Mononuclear cell (primary cell): ENCODE measurements around the gene UFD1. TPM values are rescaled to one million over a fixed set of nuclear protein-coding genes. Genes with fewer than 3 reads are reported as not detected.

ENCODE experiments used
- H3K27me3 ChIP-seq: 2 replicates; pipeline ENCODE4 v1.6.0; 2011; ENCODE audit warnings: low read length, control low read depth; ENCODE audit not compliant: insufficient read depth
- H3K4me1 ChIP-seq: 2 replicates; pipeline ENCODE4 v1.5.1; 2011; ENCODE audit warnings: mild to moderate bottlenecking, low read length, control low read depth; ENCODE audit not compliant: insufficient read depth
- H3K4me3 ChIP-seq: 2 replicates; pipeline ENCODE4 v1.5.1; 2011; ENCODE audit warnings: mild to moderate bottlenecking, low read length, moderate library complexity
- H3K9me3 ChIP-seq: 2 replicates; pipeline ENCODE4 v1.5.1; 2011; ENCODE audit warnings: low read depth, mild to moderate bottlenecking, control low read depth, low read length
- total RNA-seq: library from RNA; depleted of rRNA; stranded (reverse); fragments of >200 nt; gene quantifications from one replicate; pipeline ENCODE4 v1.2.3, GENCODE V29; 2012

Gene UFD1
- total RNA-seq, 1 donor, result 64.6 TPM

GRCh38 chr22:19492504-19493174 lies 13.6 kb upstream of the UFD1 start:
- H3K27me3 ChIP-seq, result no peaks in the 10 kb centered on the region
- no peaks in the 10 kb centered on the region for H3K4me1 ChIP-seq
- no peak overlapping the region for H3K4me3 ChIP-seq
- H3K9me3 ChIP-seq, result no peaks in the 10 kb centered on the region

GRCh38 chr22:19490628-19491230 lies 11.7 kb upstream of the UFD1 start:
- H3K27me3 ChIP-seq, result no peaks in the 10 kb centered on the region
- no peaks in the 10 kb centered on the region for H3K4me1 ChIP-seq
- no peaks in the 10 kb centered on the region for H3K9me3 ChIP-seq

GRCh38 chr22:19488884-19489843 lies 10.2 kb upstream of the UFD1 start:
- Histone ChIP-seq H3K27me3 (no peaks in the 10 kb centered on the region), H3K9me3 (no peaks in the 10 kb centered on the region), H3K4me1 (no peaks in the 10 kb centered on the region)

More at GRCh38 chr22:19490628-19491230, 11.7 kb upstream of the UFD1 start:
- no peak overlapping the region for H3K4me3 ChIP-seq

GRCh38 chr22:19488285-19488684 lies 9.3 kb upstream of the UFD1 start:
- H3K27me3 ChIP-seq, result no peaks in the 10 kb centered on the region
- H3K4me1 ChIP-seq, result no peaks in the 10 kb centered on the region
- no peak overlapping the region for H3K4me3 ChIP-seq
- H3K9me3 ChIP-seq, result no peaks in the 10 kb centered on the region

More at GRCh38 chr22:19488884-19489843, 10.2 kb upstream of the UFD1 start:
- H3K4me3 ChIP-seq, result no peak overlapping the region

GRCh38 chr22:19483481-19484244 lies 4.7 kb upstream of the UFD1 start:
- Histone ChIP-seq H3K27me3 (no peaks in the 10 kb centered on the region), H3K4me3 (no peak overlapping the region), H3K9me3 (no peaks in the 10 kb centered on the region), H3K4me1 (peaks cover 7% of the 10 kb centered on the region)

- Histone ChIP-seq H3K9me3 (no peaks in the 10 kb centered on the region), H3K4me1 (peaks cover 19% of the 10 kb centered on the region), H3K27me3 (no peaks in the 10 kb centered on the region), H3K4me3 (no peak overlapping the region)
Measured at GRCh38 chr22:19482297-19482696, 3.3 kb upstream of the UFD1 start.

- H3K4me1 ChIP-seq, result peaks cover 22% of the 10 kb centered on the region
- no peaks in the 10 kb centered on the region for H3K9me3 ChIP-seq
- no peaks in the 10 kb centered on the region for H3K27me3 ChIP-seq
- H3K4me3 ChIP-seq, result no peak overlapping the region
Measured at GRCh38 chr22:19480789-19481188, 1.8 kb upstream of the UFD1 start.

- Histone ChIP-seq H3K4me1 (peaks cover 22% of the 10 kb centered on the region), H3K4me3 (peak overlapping the region; percentile 79), H3K9me3 (no peaks in the 10 kb centered on the region), H3K27me3 (no peaks in the 10 kb centered on the region)
Measured at GRCh38 chr22:19480173-19480568, 1.2 kb upstream of the UFD1 start.

GRCh38 chr22:19479355-19480172 lies 571 bp upstream of the UFD1 start, which contains the start of gene CDC45:
CDC45 (plus strand) TSS chr22:19479920; CDS start chr22:19479969, 49 bp downstream.
- no peaks in the 10 kb centered on the region for H3K27me3 ChIP-seq
- no peaks in the 10 kb centered on the region for H3K9me3 ChIP-seq
- peak within 1 kb of the TSS; percentile 79 for H3K4me3 ChIP-seq
- H3K4me1 ChIP-seq, result peaks cover 22% of the 10 kb centered on the region

GRCh38 chr22:19478045-19478900 lies 720 bp downstream of the UFD1 start:
- H3K4me3 ChIP-seq, result peak overlapping the region; percentile 79
- H3K4me1 ChIP-seq, result peaks cover 22% of the 10 kb centered on the region
- H3K9me3 ChIP-seq, result no peaks in the 10 kb centered on the region
- H3K27me3 ChIP-seq, result no peaks in the 10 kb centered on the region

- peaks cover 22% of the 10 kb centered on the region for H3K4me1 ChIP-seq
- peak overlapping the region; percentile 79 for H3K4me3 ChIP-seq
- H3K9me3 ChIP-seq, result no peaks in the 10 kb centered on the region
- H3K27me3 ChIP-seq, result no peaks in the 10 kb centered on the region
Measured at GRCh38 chr22:19477321-19478044, 1.5 kb downstream of the UFD1 start.

GRCh38 chr22:19476023-19476422 lies 3.0 kb downstream of the UFD1 start:
- Histone ChIP-seq H3K4me3 (no peak overlapping the region), H3K4me1 (peaks cover 22% of the 10 kb centered on the region), H3K9me3 (no peaks in the 10 kb centered on the region), H3K27me3 (no peaks in the 10 kb centered on the region)

- no peak overlapping the region for H3K4me3 ChIP-seq
- no peaks in the 10 kb centered on the region for H3K27me3 ChIP-seq
- H3K4me1 ChIP-seq, result peaks cover 15% of the 10 kb centered on the region
- H3K9me3 ChIP-seq, result no peaks in the 10 kb centered on the region
Measured at GRCh38 chr22:19473578-19473977, 5.4 kb downstream of the UFD1 start.
